ENCODE measurements around the gene CCDC33.

Gene CCDC33

GRCh38 chr15:74278207-74278606, 42.1 kb downstream of the CCDC33 start:
- TF ChIP-seq, protein P1, sequence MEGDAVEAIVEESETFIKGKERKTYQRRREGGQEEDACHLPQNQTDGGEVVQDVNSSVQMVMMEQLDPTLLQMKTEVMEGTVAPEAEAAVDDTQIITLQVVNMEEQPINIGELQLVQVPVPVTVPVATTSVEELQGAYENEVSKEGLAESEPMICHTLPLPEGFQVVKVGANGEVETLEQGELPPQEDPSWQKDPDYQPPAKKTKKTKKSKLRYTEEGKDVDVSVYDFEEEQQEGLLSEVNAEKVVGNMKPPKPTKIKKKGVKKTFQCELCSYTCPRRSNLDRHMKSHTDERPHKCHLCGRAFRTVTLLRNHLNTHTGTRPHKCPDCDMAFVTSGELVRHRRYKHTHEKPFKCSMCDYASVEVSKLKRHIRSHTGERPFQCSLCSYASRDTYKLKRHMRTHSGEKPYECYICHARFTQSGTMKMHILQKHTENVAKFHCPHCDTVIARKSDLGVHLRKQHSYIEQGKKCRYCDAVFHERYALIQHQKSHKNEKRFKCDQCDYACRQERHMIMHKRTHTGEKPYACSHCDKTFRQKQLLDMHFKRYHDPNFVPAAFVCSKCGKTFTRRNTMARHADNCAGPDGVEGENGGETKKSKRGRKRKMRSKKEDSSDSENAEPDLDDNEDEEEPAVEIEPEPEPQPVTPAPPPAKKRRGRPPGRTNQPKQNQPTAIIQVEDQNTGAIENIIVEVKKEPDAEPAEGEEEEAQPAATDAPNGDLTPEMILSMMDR (conservative IDR thresholded peaks at IDR 0.05; ENCODE audit: low read depth): no peak
- CTCF ChIA-PET: interaction anchor here (1.6 kb wide), 1 partner anchor 150 kb away, joined by 3 read pairs; no protein-coding TSS in a partner anchor
- DNase-seq (ENCODE audit: low spot score): no peak
- no peak overlapping the region for H3K27ac ChIP-seq
- POLR2A ChIA-PET (ENCODE audit: low non-redundant PET): no interaction called here

DNA sequence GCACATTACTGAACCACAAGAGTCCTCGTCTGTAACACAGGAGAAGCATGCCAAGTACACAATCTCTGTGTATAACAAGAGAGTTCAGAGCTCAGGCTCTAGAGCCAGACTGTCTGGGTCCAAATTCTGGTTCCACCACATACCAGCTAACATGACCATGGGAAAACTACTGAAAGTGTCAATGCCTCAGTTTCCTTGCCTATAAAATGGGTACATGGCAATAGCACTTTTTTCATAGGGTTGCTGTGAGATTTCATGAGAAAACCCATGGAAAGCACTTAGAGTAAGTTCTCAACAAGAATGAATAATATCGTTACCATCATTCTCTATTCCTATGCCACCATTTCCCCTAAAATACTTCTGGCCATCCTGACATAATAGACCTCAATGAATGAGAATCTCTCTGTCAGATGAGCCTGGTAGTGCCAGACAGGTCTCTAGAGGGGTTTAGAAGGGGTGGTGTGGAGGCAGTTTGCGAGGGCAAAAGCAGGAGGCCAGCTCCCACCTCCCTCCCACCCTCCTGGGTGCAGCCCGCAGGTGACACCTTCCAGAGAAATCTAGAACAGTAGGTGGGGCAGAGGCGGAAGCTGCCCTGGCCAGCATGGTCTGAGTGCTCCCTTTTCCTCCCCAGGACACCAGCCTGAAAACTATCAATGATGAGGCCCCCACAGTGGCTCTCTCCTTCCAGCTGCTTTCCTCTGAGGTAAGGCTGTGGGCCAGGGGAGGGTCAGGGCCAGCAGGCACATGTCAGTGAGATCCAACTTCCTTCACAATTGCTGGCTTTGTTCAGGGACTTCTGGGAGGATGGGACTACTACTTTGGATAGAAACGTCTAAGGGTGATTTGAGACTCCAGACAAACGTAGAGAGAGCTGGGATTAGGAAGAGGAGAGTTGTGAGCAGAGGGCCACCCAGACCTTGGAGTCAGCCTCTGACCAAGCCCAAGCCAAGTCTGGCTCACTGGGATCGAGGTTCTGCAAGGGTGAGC, 45.3 kb downstream of the CCDC33 start:
- H3K27ac ChIP-seq: no peak overlapping the region
- no peak for DNase-seq (ENCODE audit: low spot score)
- ChIA-PET CTCF (interaction anchor here (1.3 kb wide), 1 partner anchor 39 kb away, joined by 3 read pairs; no protein-coding TSS in a partner anchor), POLR2A (ENCODE audit: low non-redundant PET) (no interaction called here)
- TF ChIP-seq, protein P1 (conservative IDR thresholded peaks at IDR 0.05; ENCODE audit: low read depth): no peak

GRCh38 chr15:74283368-74283767, 47.2 kb downstream of the CCDC33 start:
- TF ChIP-seq, protein P1 (conservative IDR thresholded peaks at IDR 0.05; ENCODE audit: low read depth): no peak
- CTCF ChIA-PET: no interaction called here
- POLR2A ChIA-PET (ENCODE audit: low non-redundant PET): no interaction called here
- no peak overlapping the region for H3K27ac ChIP-seq
- no peak for DNase-seq (ENCODE audit: low spot score)

DNA sequence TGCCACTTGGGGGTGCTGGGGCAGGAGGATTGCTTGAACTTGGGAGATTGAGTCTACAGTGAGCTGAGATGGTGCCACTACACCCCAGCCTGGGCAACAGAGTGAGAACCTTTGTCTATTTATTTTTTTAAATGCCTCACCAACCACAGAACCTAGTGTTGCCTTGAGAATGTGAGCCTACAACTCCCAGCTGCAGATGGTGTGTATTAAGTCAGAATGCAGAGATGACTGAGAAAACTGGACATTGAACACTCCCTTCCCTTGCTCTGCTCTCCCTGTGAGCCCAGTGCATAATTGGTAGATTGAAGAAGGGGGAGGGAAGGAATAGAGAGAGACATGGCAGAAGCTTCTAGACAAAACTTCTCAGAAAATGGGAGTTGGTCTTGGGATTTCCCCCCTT, 53.5 kb downstream of the CCDC33 start:
- ChIA-PET CTCF (no interaction called here), POLR2A (ENCODE audit: low non-redundant PET) (no interaction called here)
- TF ChIP-seq, protein P1 (conservative IDR thresholded peaks at IDR 0.05; ENCODE audit: low read depth): no peak
- H3K27ac ChIP-seq: no peak overlapping the region
- no peak for DNase-seq (ENCODE audit: low spot score)

GRCh38 chr15:74290645-74291044, 54.5 kb downstream of the CCDC33 start:
- ChIA-PET CTCF (interaction anchor here (0.8 kb wide), 1 partner anchor 17 kb away, joined by 3 read pairs; no protein-coding TSS in a partner anchor), POLR2A (ENCODE audit: low non-redundant PET) (no interaction called here)
- no peak overlapping the region for H3K27ac ChIP-seq
- TF ChIP-seq, protein P1 (conservative IDR thresholded peaks at IDR 0.05; ENCODE audit: low read depth): no peak
- DNase-seq (ENCODE audit: low spot score): no peak

GRCh38 chr15:74291101-74292071, 55.3 kb downstream of the CCDC33 start:
- ChIA-PET POLR2A (ENCODE audit: low non-redundant PET) (no interaction called here), CTCF (interaction anchor here (0.8 kb wide), 1 partner anchor 16 kb away, joined by 3 read pairs; no protein-coding TSS in a partner anchor)
- DNase-seq (ENCODE audit: low spot score): peak; percentile 87
- TF ChIP-seq, protein P1 (conservative IDR thresholded peaks at IDR 0.05; ENCODE audit: low read depth): no peak
- H3K27ac ChIP-seq: no peak overlapping the region

Measured in RWPE1 (cell line).